NB4 (cell line): ENCODE results near the gene ZNF497.

Source experiments
- POLR2A ChIP-seq: IDR thresholded peaks from 2 replicates; pipeline ENCODE4 v1.6.1; 2011; ENCODE audit warnings: mild to moderate bottlenecking; ENCODE audit not compliant: insufficient read length; ENCODE audit errors: extremely low read depth
- TF ChIP-seq, protein P1 (sequence below): IDR thresholded peaks from one replicate; pipeline ENCODE4 v1.5.1; 2012; ENCODE audit warnings: low read depth, low read length

DNA sequence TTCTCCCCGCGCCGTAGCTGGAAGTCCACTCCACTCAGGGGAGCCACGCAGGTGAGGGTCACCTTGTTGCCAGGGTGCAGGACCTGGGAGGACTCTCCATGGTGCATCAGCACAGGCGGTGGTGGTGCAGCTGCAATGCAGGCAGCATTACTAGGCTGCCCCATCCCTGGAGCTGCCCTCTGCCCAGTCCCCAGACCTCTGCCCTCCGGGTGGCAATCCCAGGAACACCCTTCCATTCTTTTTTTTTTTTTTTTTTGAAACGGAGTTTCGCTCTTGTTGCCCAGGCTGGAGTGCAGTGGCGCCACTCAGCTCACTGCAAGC is 11.0 kb downstream of the ZNF497 start:
- TF ChIP-seq, protein P1, sequence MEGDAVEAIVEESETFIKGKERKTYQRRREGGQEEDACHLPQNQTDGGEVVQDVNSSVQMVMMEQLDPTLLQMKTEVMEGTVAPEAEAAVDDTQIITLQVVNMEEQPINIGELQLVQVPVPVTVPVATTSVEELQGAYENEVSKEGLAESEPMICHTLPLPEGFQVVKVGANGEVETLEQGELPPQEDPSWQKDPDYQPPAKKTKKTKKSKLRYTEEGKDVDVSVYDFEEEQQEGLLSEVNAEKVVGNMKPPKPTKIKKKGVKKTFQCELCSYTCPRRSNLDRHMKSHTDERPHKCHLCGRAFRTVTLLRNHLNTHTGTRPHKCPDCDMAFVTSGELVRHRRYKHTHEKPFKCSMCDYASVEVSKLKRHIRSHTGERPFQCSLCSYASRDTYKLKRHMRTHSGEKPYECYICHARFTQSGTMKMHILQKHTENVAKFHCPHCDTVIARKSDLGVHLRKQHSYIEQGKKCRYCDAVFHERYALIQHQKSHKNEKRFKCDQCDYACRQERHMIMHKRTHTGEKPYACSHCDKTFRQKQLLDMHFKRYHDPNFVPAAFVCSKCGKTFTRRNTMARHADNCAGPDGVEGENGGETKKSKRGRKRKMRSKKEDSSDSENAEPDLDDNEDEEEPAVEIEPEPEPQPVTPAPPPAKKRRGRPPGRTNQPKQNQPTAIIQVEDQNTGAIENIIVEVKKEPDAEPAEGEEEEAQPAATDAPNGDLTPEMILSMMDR: no peak
- TF ChIP-seq POLR2A: no peak
